Prostate gland (tissue), 2 donors: Measurements from ENCODE around the gene GOSR2.

ENCODE experiments used
- CTCF ChIP-seq, 4 experiments: fragments of 200-600 bp in 2 of 4; fragments of 450-650 bp in 2 of 4; sonication (generic) in 2 of 4; IDR thresholded peaks; 1 replicate in 3 of 4; 2 replicates in 1 of 4; pipeline ENCODE4 v1.5.1; 2016 to 2019; ENCODE audit warnings: antibody characterized with exemption in 4 of 4, mild to moderate bottlenecking in 2 of 4, moderate library complexity in 2 of 4
- POLR2A ChIP-seq: fragments of 450-650 bp; IDR thresholded peaks from one replicate; pipeline ENCODE4 v1.6.1; 2016; ENCODE audit warnings: antibody characterized with exemption, mild to moderate bottlenecking
- POLR2AphosphoS5 ChIP-seq: sonication (generic); formaldehyde crosslinking; IDR thresholded peaks from one replicate; pipeline ENCODE4 v1.6.1; 2017; ENCODE audit warnings: antibody characterized with exemption

- no peak for TF ChIP-seq CTCF (IDR thresholded peaks at IDR 0.05)
- no peak for TF ChIP-seq POLR2A
- no peak for TF ChIP-seq POLR2AphosphoS5
These were observed 68.7 kb downstream of the GOSR2 start for GRCh38 chr17:46991617-46992016.
